Mucosa of stomach (tissue), 1 donor: ENCODE data around the gene PRELP.

Experiments used
- H3K27me3 ChIP-seq: one replicate; pipeline ENCODE4 v1.7.0; 2013; ENCODE audit warnings: mild to moderate bottlenecking, low read length; ENCODE audit not compliant: control insufficient read depth, insufficient read depth
- H3K36me3 ChIP-seq: one replicate; pipeline ENCODE4 v1.7.0; 2013; ENCODE audit warnings: low read length; ENCODE audit not compliant: control insufficient read depth, insufficient read depth
- H3K4me1 ChIP-seq: one replicate; pipeline ENCODE4 v1.7.0; 2013; ENCODE audit warnings: mild to moderate bottlenecking, low read length; ENCODE audit not compliant: control insufficient read depth, insufficient read depth
- H3K4me3 ChIP-seq: one replicate; pipeline ENCODE4 v1.7.0; 2013; ENCODE audit warnings: low read length
- H3K9ac ChIP-seq: one replicate; pipeline ENCODE4 v1.7.0; 2013; ENCODE audit warnings: mild to moderate bottlenecking, low read length, moderate library complexity
- H3K9me3 ChIP-seq: one replicate; pipeline ENCODE4 v1.7.0; 2013; ENCODE audit warnings: mild to moderate bottlenecking, low read length, moderate library complexity; ENCODE audit not compliant: control insufficient read depth
- donor health status: Pancreatic carcinoma.

Gene PRELP

GRCh38 chr1:203467550-203467921 is 8.1 kb upstream of the PRELP start:
- no peaks in the 10 kb centered on the region for H3K9me3 ChIP-seq
- no peak overlapping the region for H3K9ac ChIP-seq
- peaks cover 7% of the 10 kb centered on the region for H3K27me3 ChIP-seq
- peaks cover 3% of the 10 kb centered on the region for H3K4me1 ChIP-seq
- H3K36me3 ChIP-seq: no peaks in the 10 kb centered on the region
- no peak overlapping the region for H3K4me3 ChIP-seq

- peaks cover 6% of the 10 kb centered on the region for H3K27me3 ChIP-seq
- H3K36me3 ChIP-seq: no peaks in the 10 kb centered on the region
- no peak overlapping the region for H3K4me3 ChIP-seq
- H3K9me3 ChIP-seq: no peaks in the 10 kb centered on the region
- H3K4me1 ChIP-seq: peaks cover 3% of the 10 kb centered on the region
- H3K9ac ChIP-seq: no peak overlapping the region
Measured at GRCh38 chr1:203468326-203468725, 7.3 kb upstream of the PRELP start.

- H3K9me3 ChIP-seq: no peaks in the 10 kb centered on the region
- no peaks in the 10 kb centered on the region for H3K4me1 ChIP-seq
- no peak overlapping the region for H3K4me3 ChIP-seq
- H3K27me3 ChIP-seq: no peaks in the 10 kb centered on the region
- no peak overlapping the region for H3K9ac ChIP-seq
- H3K36me3 ChIP-seq: no peaks in the 10 kb centered on the region
Measured at GRCh38 chr1:203470240-203470639, 5.4 kb upstream of the PRELP start.

- no peaks in the 10 kb centered on the region for H3K9me3 ChIP-seq
- no peaks in the 10 kb centered on the region for H3K36me3 ChIP-seq
- no peaks in the 10 kb centered on the region for H3K27me3 ChIP-seq
- H3K4me3 ChIP-seq: no peak overlapping the region
- H3K4me1 ChIP-seq: no peaks in the 10 kb centered on the region
- no peak overlapping the region for H3K9ac ChIP-seq
Measured at GRCh38 chr1:203471841-203472240, 3.8 kb upstream of the PRELP start.

- H3K4me3 ChIP-seq: no peak overlapping the region
- no peaks in the 10 kb centered on the region for H3K27me3 ChIP-seq
- H3K9me3 ChIP-seq: no peaks in the 10 kb centered on the region
- no peak overlapping the region for H3K9ac ChIP-seq
- no peaks in the 10 kb centered on the region for H3K4me1 ChIP-seq
- H3K36me3 ChIP-seq: no peaks in the 10 kb centered on the region
Measured at GRCh38 chr1:203473281-203473680, 2.3 kb upstream of the PRELP start.

- Histone ChIP-seq H3K4me3 (no peak overlapping the region), H3K9me3 (no peaks in the 10 kb centered on the region), H3K9ac (no peak overlapping the region), H3K36me3 (no peaks in the 10 kb centered on the region), H3K4me1 (no peaks in the 10 kb centered on the region), H3K27me3 (no peaks in the 10 kb centered on the region)
Measured at GRCh38 chr1:203473781-203474305, 1.8 kb upstream of the PRELP start.

GRCh38 chr1:203476216-203476814 is 709 bp downstream of the PRELP start:
- Histone ChIP-seq H3K9me3 (no peaks in the 10 kb centered on the region), H3K9ac (no peak overlapping the region), H3K36me3 (no peaks in the 10 kb centered on the region), H3K27me3 (no peaks in the 10 kb centered on the region), H3K4me3 (no peak overlapping the region), H3K4me1 (peaks cover 12% of the 10 kb centered on the region)

- no peaks in the 10 kb centered on the region for H3K36me3 ChIP-seq
- H3K9ac ChIP-seq: no peak overlapping the region
- no peaks in the 10 kb centered on the region for H3K9me3 ChIP-seq
- no peaks in the 10 kb centered on the region for H3K27me3 ChIP-seq
- H3K4me3 ChIP-seq: no peak overlapping the region
- H3K4me1 ChIP-seq: peaks cover 18% of the 10 kb centered on the region
Measured at GRCh38 chr1:203477748-203478147, 2.1 kb downstream of the PRELP start.

GRCh38 chr1:203478231-203478630 is 2.6 kb downstream of the PRELP start:
- Histone ChIP-seq H3K9ac (no peak overlapping the region), H3K4me1 (peaks cover 18% of the 10 kb centered on the region), H3K36me3 (no peaks in the 10 kb centered on the region), H3K4me3 (no peak overlapping the region), H3K9me3 (no peaks in the 10 kb centered on the region), H3K27me3 (no peaks in the 10 kb centered on the region)

GRCh38 chr1:203478986-203479385 is 3.4 kb downstream of the PRELP start:
- Histone ChIP-seq H3K9ac (no peak overlapping the region), H3K4me3 (no peak overlapping the region), H3K27me3 (no peaks in the 10 kb centered on the region)

GRCh38 chr1:203479646-203480045 is 4.0 kb downstream of the PRELP start:
- H3K36me3 ChIP-seq: no peaks in the 10 kb centered on the region
- no peak overlapping the region for H3K9ac ChIP-seq
- H3K4me3 ChIP-seq: no peak overlapping the region
- no peaks in the 10 kb centered on the region for H3K9me3 ChIP-seq
- H3K4me1 ChIP-seq: peaks cover 18% of the 10 kb centered on the region
- no peaks in the 10 kb centered on the region for H3K27me3 ChIP-seq

More at GRCh38 chr1:203478986-203479385, 3.4 kb downstream of the PRELP start:
- no peaks in the 10 kb centered on the region for H3K9me3 ChIP-seq
- no peaks in the 10 kb centered on the region for H3K36me3 ChIP-seq
- peaks cover 18% of the 10 kb centered on the region for H3K4me1 ChIP-seq

GRCh38 chr1:203480084-203480483 is 4.5 kb downstream of the PRELP start:
- H3K27me3 ChIP-seq: no peaks in the 10 kb centered on the region
- no peak overlapping the region for H3K9ac ChIP-seq
- no peak overlapping the region for H3K4me3 ChIP-seq
- H3K36me3 ChIP-seq: no peaks in the 10 kb centered on the region
- no peaks in the 10 kb centered on the region for H3K9me3 ChIP-seq
- H3K4me1 ChIP-seq: peaks cover 18% of the 10 kb centered on the region
